PFSK-1 (cell line): Measurements from ENCODE around the gene SMIM10L2A.

Experiments used
- POLR2AphosphoS5 ChIP-seq: IDR thresholded peaks from 2 replicates; pipeline ENCODE4 v1.6.1; 2012; ENCODE audit warnings: low read depth, mild to moderate bottlenecking, control low read depth, low read length, moderate library complexity
- TF ChIP-seq, protein P1 (sequence below), 2 experiments: IDR thresholded peaks; 2 replicates each; pipeline versions ENCODE4 v1.6.1 to v1.8.0; 2011 to 2012; ENCODE audit warnings: low read depth in 2 of 2, low read length in 2 of 2, control low read depth in 1 of 2, inconsistent platforms in 1 of 2, mild to moderate bottlenecking in 1 of 2, moderate library complexity in 1 of 2; ENCODE audit not compliant: insufficient read depth in 1 of 2

Gene SMIM10L2A

DNA sequence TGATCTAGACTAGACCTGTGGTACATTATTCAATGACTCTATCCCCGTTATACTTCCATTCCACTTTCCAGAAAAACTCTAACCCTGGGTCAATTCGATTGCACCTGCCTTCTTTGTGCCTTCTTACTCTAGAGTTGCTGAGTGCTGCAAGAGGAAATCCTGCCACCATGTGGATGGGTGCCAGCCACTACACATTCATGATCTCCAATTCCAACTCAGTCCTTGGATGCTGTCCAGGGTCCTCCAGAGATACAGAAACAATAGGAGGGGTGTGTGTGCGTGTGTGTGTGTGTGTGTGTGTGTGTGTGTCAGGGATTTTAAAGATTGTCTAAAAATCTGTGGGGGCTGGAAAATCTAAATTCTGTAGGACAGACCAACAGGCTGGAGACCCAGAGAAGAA lies 55.8 kb downstream of the SMIM10L2A start:
- TF ChIP-seq POLR2AphosphoS5: no peak
- TF ChIP-seq, protein P1, sequence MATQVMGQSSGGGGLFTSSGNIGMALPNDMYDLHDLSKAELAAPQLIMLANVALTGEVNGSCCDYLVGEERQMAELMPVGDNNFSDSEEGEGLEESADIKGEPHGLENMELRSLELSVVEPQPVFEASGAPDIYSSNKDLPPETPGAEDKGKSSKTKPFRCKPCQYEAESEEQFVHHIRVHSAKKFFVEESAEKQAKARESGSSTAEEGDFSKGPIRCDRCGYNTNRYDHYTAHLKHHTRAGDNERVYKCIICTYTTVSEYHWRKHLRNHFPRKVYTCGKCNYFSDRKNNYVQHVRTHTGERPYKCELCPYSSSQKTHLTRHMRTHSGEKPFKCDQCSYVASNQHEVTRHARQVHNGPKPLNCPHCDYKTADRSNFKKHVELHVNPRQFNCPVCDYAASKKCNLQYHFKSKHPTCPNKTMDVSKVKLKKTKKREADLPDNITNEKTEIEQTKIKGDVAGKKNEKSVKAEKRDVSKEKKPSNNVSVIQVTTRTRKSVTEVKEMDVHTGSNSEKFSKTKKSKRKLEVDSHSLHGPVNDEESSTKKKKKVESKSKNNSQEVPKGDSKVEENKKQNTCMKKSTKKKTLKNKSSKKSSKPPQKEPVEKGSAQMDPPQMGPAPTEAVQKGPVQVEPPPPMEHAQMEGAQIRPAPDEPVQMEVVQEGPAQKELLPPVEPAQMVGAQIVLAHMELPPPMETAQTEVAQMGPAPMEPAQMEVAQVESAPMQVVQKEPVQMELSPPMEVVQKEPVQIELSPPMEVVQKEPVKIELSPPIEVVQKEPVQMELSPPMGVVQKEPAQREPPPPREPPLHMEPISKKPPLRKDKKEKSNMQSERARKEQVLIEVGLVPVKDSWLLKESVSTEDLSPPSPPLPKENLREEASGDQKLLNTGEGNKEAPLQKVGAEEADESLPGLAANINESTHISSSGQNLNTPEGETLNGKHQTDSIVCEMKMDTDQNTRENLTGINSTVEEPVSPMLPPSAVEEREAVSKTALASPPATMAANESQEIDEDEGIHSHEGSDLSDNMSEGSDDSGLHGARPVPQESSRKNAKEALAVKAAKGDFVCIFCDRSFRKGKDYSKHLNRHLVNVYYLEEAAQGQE (IDR thresholded peaks at IDR 0.05; ENCODE audit: insufficient read depth in 1 of 2, low read depth in 2 of 2, low read length in 2 of 2): peak; percentile 66 to 92
